GM21381 (cell line): ENCODE results near the gene NR6A1.

Experiments used
- ATAC-seq: cut with Tn5 transposase; IDR thresholded peaks from one replicate; pipeline ENCODE4 v1.9.1; 2021; ENCODE audit warnings: mild to moderate bottlenecking, moderate library complexity; ENCODE audit not compliant: unreplicated experiment

NR6A1 gene

DNA sequence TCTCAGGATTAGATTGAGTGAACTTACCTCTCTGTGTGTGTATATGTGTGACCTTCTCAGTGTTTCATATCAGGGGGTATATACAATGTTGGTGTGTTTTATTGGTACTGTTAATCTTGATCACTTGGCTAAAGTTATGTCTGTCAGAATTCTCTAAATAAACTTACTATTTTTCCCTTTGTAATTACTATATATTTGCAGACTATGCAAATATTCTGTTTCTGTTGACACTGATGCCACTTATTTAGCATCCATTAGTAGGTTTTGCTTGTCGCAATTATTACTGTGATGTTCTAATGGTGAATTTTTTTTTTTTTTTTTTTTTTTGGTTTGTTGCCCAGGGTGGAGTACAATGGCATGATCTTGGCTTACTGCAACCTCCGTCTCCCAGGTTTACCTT is 221.0 kb downstream of the NR6A1 start:
- ATAC-seq: no peak

DNA sequence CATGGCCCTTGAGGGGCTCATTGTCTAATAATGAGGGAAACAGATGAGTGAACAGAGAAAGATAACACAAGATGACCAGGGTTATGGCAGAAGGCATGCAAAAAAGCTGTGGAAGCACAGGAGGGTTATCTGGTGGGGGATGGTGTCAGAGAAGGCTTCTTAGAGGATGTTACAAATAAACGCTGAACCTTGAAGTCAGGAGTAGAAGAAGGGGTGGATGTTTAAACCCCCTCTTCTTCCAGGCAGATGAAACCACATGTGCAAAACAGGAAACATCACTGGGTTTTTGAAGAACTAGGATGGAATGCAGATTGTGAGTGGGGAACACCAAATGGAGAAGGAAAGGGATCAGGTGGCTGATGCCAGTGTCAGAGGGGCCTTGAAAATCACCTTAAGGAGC is 222.1 kb downstream of the NR6A1 start:
- no peak for ATAC-seq

DNA sequence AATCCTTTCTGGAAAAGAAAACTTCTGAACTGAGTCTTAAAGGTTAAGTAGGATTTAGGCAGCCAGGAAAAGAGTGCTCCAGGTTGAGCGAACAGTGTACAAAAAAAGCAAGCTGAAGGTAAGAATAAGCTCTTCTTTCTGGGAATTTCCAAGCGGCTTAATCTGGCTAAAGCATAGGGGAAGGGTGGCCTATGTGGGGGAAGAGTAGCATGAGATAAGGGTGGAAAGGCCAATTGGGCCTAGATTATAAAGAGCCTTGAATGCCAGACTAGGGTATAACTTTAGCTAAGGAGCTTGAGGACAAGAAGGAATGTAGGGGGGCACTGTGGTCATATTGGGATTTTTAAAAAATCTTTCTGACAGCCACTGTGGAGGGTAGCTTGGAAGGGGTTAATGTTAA is 226.6 kb downstream of the NR6A1 start:
- no peak for ATAC-seq

DNA sequence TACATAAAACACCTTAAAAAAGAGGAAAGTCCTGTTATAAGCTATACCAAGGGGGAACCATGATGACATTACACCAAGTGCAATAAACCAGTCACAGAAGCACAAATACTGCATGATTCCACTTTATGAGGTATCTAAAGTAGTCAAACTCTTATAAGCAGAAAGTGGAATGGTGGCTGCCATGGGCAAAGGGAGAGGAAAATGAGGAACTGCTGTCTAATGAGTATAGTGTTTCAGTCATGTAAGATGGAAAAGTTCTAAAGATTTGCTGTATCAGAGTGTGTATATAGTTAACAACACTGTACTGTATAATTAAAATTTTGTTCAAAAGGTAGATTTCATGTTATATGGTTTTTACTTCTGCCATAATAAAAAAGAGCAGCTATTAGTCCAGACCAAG is 229.3 kb downstream of the NR6A1 start:
- ATAC-seq: no peak

DNA sequence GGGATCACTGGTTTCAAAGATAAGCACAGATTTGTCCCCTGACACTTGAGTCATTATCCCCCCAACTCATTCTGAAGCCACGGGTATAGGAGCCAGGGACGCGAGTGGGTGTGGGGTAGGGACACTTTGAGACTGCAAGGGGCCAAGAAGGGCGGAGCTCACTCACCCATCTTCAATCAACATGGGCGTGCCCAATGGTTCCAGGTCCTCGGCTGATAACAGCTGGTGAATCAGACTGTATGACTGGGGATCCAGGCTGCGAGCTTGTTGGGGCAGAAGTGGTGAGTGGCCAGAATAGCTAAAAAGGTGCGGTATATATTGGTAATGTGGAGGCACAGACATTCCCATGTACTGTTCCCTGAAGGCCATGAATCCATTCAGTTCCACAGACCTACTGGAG is 233.2 kb downstream of the NR6A1 start:
- no peak for ATAC-seq

DNA sequence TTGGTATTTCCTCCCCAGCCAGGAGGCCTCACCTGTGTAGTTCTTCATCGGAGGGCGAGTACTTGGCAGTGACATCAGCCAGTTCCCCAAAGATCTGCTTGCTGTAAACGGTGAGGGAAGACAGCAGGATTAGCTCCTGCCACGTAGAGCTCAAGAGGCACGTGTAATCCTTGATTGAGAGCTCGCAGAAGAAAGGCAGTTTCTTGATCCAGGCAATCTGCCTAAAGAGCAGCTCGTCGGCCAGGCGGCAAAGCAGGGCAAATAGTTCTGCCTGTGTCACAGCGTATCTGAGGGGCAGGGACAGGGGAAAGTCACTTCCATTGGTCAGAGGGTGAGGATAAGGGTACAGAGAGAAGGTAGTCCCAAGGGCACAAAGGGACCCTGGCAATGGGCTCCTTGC is 235.3 kb downstream of the NR6A1 start:
- no peak for ATAC-seq

DNA sequence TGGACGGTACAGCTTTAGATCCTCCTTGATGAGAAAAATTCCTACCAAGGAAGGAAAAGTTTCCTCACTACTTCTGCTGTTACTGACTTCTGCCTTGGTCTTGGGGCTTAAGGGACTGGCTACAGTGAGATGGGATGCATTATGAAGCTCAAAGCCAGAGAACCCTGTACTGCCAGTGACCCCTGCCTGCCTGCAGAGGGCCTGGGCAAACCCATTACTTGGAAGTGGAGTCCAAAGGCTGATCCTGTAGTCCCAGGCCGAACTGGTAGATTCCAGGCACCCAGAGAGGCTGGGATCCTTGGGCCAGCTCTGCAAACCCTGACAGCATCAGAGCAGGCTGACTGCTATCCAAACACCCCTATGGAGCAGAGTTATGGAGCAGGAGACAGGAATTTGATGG is 238.2 kb downstream of the NR6A1 start:
- no peak for ATAC-seq

DNA sequence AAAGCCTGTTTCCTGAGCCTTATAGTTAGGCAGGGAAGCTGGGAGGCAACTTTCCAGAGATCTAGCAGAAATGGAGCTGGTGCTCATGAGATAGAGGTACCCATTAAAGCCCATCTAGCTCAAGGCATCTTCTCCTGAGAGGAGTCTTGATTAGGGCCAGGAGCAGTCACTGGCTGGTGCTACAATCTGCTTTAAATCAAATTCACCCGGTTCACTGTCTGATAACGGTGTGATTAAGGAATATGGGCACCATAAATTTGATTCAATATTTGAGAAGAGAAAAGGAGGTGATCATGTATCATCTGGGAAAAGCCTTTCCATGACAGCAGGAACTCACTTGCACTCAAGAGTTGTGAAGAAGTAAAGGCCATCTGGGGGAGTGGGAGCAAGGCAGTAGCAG is 240.0 kb downstream of the NR6A1 start:
- ATAC-seq: no peak

DNA sequence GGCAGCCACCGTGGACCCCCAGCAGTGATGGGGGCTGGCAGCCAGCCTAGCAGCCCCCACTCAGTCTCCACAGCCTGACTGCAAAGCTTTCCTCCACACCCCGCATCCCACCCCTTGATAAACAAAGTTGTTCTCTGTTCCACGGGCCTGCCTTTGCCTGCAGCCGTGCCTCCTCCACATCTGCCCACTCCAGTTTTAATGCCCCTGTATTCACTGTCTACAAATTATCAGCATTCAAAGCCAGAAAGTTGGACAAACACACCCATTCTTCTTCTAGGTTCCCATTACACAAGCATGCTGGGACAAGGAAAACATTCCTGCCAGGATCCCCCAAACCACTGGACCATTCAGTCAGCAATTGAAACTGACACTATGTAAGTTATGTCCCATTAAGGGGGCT is 240.9 kb downstream of the NR6A1 start:
- ATAC-seq: no peak

DNA sequence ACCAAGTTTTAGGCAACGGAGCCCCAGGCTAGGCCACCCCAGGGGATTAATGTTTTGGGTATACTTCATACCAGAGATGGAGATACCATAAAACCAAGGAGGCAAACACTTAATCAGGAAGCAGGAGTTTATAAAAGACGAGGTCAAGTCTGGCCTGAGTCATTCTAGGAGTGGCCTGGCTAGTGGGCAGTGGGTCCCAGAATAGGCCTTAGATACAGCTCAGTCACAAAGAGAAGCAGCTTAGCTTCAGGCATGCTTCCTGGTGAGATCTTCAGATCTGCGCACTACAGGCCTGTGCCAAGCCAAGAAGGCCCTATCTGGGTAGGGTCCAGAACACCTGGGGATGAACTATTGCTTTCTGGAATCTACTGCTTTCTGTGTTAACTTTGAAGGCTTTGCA is 243.3 kb downstream of the NR6A1 start:
- ATAC-seq: no peak

DNA sequence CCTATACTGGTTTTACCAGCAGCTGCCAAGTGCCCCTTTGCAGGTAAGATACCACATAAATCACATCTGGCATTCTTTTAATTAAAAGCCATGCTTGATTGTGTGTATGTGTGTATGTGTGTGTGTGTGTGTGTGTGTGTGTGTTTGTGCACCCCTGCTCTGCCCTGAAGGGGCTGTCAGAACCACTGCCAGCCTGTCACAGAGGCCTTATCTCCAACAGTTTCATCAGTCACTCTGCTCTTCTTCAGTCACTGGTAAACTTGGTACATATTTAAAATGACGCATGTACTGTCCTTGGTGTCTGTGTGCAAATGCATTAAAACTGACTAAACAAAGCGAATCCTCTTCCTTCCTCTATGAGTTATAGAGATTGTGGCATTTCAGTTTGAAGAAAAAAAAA is 244.9 kb downstream of the NR6A1 start:
- ATAC-seq: no peak

DNA sequence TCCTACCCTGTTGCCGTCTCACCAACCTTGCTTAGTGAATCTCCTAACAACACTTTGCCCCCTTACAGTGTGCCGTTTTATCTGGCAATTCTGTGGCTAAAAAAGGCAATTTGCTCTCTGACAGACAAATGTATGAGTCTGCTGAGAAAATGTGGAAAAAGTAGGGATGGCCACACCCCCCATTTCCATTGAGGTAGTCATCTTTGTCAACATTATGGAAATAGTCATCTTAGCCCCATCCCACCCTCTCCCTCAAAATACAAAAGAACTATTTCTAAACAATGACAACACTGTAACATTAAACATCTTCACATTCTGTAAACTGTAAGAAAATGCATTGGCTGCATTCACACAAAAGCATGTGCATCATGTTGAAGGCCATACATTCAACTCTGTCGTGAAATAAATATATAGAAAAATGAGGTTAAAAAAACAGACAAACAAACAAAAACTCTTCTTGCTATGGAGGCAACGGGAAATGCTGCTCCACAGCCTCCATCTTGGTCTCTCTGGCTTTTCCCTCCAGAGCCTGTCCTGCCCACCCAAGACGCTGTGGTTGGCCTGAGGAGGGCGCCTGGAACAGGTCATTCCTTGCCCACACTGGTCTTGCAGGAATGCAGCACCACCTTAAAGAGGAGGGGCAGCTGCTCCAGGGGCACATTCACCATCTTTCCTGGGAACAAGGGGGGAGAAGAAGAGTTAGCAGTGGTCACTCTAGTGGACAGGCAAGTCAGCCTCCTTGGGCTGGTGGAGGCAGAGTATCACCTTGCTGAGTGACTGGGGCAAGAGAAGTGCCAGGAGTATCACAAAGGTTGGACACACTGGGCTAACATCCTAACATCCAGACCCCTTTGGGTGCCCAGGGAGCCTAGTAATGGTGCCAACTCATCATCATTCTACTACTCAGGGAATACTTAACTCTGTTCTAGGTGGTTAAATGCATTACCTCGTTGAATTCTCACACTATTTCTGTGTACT is 248.7 kb downstream of the NR6A1 start:
- no peak for ATAC-seq

DNA sequence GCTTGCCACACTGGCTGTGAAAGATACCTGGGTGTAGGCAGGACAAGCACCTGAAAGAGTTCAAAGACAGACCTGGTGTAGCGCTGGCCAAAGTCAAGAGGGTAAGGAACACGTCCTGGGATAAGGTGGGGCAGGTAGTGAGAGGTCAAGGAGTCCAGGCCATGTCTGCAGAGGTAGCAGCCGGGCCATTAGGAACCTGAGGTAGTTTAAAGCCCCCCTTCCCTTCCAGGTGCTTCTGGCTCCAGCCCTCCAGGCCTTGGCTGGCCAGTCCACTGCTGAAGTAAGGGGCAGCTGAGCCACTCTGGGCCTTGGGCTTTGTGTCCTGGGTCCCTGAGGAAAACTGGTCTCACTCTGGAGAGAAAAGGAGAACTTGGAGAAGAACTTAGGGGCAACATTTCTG is 250.0 kb downstream of the NR6A1 start:
- ATAC-seq: no peak

DNA sequence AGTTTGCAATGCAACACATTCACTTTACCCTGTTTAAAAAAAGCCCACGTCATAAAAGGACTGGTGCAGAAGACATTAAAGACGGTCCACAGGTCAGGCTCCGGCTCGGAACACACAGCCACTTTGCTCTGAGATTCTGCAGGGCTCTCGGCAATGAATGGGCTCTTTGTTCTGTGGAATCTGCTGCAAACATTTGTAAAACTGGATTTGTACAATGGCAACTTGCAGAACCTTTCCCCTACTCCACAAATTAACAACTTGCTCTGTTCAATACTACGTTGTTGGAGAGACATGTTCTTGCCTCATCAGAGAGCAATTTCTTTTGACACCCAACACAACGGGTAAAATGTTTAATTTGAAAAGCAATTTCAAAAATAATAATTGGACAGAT is 250.9 kb downstream of the NR6A1 start:
- ATAC-seq: no peak

DNA sequence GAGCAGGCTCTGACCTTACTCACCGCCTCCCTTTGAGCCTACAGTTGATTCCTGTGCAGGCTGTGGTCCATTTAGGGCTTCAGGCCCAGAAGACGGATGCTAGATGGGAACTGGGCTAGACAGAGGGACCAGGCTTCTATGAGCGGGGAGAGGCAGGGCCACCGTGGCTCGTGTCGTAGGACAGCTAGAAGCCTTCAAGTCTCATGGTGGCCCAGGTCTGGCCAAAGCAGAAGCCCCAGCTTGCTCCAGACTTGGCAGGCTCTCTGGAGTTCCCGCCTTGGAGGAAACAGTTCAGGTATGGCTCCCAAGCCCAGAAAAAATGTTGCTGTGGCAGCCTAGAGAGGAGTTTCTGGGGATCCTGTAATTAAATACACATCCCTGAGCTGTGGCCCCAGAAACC is 253.0 kb downstream of the NR6A1 start:
- ATAC-seq: no peak

DNA sequence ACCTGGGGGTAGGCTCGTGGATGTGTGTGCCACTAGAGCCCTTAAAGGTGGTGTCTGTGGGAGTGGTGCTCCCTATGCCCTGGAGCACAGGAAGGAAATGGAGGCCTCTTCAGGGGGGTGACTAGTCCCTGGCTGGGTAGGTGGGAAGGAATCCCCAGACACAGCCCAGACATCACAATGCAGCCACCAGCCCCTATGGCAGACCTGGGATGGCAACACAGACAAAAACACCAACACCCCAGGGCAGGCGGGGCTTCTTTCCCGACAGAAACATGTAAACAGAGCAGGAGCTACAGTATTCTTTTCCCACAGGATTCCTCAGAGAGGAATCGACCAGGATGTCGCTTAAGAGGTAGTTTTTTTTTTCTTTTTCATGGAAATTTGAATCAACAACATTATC is 253.5 kb downstream of the NR6A1 start:
- no peak for ATAC-seq

DNA sequence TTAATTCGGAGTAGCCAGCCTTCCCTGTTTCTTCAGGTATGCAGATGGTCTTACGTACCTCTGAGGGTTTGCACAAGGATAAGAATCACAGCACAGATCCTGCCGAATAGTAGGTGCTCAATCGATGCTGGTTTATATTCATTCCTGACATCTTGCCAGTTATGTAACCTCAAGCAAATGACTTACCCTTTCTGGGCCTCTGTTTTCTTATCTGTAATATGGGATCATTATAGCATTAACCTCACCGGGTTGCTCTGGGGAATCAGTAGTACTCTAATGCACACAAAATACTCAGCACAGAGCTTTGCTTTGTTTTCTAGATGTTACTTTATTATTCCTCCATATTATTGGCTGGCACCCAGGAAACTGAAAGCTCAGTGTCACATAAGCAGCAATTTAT is 256.2 kb downstream of the NR6A1 start:
- no peak for ATAC-seq

DNA sequence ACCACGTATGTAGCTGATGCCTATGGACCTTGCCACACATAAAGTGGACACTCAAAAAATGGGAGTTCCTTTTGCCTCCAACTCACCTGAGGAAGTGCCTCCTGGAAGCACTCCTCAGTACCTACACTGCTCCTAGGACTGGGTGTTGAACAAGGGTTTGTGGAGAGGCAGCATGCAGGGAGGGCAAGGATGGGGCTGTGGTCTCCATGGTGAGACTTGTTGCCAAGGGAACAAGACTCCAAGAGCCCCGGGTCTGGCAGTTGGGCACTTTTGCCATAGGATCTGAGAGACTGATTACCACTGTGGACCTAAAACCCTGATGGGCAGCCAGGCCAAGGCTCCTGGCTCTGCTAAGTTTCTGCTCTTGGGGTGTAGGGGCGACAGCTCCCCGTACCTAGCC is 257.0 kb downstream of the NR6A1 start:
- no peak for ATAC-seq

DNA sequence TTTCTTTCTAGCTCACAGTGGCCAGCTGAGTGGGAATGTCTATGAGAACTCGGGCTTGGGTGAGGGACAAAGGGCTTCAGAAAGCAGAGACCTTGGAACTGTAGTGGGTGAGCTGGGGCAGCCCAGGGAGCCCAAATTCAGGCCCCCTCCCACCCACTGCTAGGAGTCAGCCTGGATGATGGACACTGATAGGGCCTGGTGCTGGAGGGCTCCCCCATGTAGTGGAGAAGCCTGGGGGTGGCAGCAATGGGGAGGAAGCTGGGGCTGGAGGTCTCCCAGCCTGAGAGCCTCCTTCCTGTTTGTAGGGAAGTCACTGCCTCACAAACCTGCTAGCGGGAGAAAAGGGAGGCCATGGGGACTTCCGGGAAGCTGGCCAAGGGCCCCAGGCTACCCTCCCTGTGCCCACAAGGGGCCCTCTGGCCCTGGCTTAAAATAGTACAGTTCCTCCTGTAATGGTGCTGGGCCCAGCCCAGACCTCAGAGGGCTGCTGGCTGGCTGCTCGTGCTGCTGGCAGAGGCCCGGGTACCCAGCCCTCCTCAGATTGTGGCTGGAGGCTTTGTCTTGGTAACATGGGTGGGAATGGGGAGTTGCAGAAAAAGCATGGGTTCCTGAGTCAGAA is 257.6 kb downstream of the NR6A1 start:
- ATAC-seq: no peak

DNA sequence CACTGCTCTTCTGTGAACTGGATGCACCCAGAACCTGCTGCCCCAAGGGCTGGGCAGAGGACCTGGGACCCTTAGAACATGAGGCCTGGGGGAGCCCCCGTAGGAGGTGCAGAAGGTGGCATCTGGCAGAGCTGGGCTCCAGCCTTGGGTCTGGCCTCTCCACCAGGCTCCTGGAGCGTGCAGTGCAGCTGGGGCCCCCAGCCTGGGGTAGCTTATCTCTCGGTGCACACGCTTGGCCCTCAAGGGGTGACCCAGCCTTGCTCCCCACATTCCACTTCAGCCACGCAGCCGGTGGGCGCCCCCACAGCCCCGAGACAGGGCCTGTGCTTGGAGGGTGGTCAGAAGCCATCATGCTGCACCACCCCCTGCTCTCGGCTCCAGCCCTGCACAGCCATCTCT is 258.3 kb downstream of the NR6A1 start:
- ATAC-seq: no peak

DNA sequence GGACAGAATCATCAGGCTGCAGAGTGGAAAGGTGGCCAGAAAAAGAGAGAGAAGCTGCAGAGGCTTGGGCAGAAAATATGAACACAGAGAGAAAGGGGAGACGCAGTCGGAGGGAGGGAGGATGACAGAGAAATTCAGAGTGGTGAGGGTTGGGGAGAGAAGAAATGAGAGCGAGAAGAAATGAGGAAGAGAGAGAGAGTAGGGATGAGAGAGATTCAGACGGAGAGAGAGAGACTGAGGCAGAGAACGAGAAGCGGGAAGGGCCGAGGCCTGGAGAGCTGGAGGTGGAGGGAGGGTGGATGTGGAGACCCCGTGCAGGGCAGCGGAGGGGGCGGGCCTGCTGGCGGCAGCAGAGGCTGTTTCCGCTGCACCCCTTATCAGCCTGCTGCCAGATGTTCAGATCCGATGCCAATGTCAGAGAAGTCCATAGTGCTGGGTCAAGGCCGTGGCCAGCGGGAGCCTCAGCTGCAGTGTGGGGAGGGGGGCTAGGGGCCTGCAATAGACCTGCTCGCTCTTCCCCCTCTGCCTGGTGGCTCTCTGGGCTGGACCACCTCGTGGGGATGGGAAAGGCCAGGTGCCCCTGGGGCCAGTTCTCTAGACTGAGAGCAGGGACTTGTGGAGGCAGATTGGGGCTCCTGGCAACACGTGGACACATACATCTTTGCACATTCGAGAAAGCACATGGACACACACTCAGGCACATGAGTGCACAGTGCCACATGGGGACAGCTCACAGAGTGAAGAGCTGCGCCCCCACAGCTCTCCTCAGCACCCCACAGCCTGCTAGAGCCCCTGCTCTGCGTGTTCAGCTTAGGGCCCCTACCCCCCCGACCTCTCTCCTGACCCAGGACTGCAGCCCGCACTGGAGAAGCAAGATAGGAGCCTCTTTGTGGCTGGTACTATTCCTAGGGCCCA is 259.0 kb downstream of the NR6A1 start:
- ATAC-seq: no peak
